Mesendoderm (in vitro differentiated cells): Measurements from ENCODE around the gene TRABD2A.

ENCODE experiments used
- DNase-seq: peaks from one replicate; pipeline ENCODE4 v3.0.0; 2013
- H2AK5ac ChIP-seq: 2 replicates; pipeline ENCODE4 v1.6.1; 2013; ENCODE audit warnings: low read length, inconsistent platforms
- H2BK120ac ChIP-seq: 2 replicates; pipeline ENCODE4 v1.6.1; 2013; ENCODE audit warnings: low read depth, mild to moderate bottlenecking, low read length, moderate library complexity, mixed read lengths
- H2BK15ac ChIP-seq: replicated peaks from 2 replicates; pipeline ENCODE4 v1.6.1; 2013; ENCODE audit warnings: low read depth, mild to moderate bottlenecking, moderate library complexity
- H2BK5ac ChIP-seq: 2 replicates; pipeline ENCODE4 v1.6.1; 2013; ENCODE audit warnings: low read length, inconsistent platforms
- H3K18ac ChIP-seq: 2 replicates; pipeline ENCODE4 v1.6.1; 2013; ENCODE audit warnings: mild to moderate bottlenecking, low read length, mixed read lengths
- H3K23ac ChIP-seq: one replicate; pipeline ENCODE4 v1.6.1; 2013; ENCODE audit warnings: low read length
- H3K27ac ChIP-seq: 2 replicates; pipeline ENCODE4 v1.5.1; 2013; ENCODE audit warnings: low read depth, mild to moderate bottlenecking, inconsistent platforms, low read length, moderate library complexity
- H3K27me3 ChIP-seq: 2 replicates; pipeline ENCODE4 v1.6.1; 2013; ENCODE audit warnings: low read length, control low read depth, mild to moderate bottlenecking, inconsistent platforms; ENCODE audit not compliant: insufficient read depth, poor library complexity
- H3K36me3 ChIP-seq: 2 replicates; pipeline ENCODE4 v1.6.1; 2013; ENCODE audit warnings: low read length, inconsistent platforms; ENCODE audit not compliant: control insufficient read depth, insufficient read depth
- H3K4ac ChIP-seq: one replicate; pipeline ENCODE4 v1.6.1; 2013; ENCODE audit warnings: low read depth, mild to moderate bottlenecking, low read length, moderate library complexity
- H3K4me1 ChIP-seq: 2 replicates; pipeline ENCODE4 v1.6.1; 2013; ENCODE audit warnings: low read depth, low read length, inconsistent platforms; ENCODE audit not compliant: control insufficient read depth
- H3K4me2 ChIP-seq: 2 replicates; pipeline ENCODE4 v1.6.1; 2013; ENCODE audit warnings: low read length
- H3K4me3 ChIP-seq: 2 replicates; pipeline ENCODE4 v1.5.1; 2013; ENCODE audit warnings: mild to moderate bottlenecking, low read length
- H3K56ac ChIP-seq: one replicate; pipeline ENCODE4 v1.6.1; 2013; ENCODE audit warnings: low read length
- H3K79me1 ChIP-seq: 2 replicates; pipeline ENCODE4 v1.6.1; 2013; ENCODE audit warnings: low read length, inconsistent platforms
- H3K79me2 ChIP-seq: 2 replicates; pipeline ENCODE4 v1.6.1; 2013; ENCODE audit warnings: mild to moderate bottlenecking, low read length; ENCODE audit not compliant: control insufficient read depth, insufficient read depth
- H3K9ac ChIP-seq: 2 replicates; pipeline ENCODE4 v1.6.1; 2013; ENCODE audit warnings: low read length, inconsistent platforms
- H4K5ac ChIP-seq: one replicate; pipeline ENCODE4 v1.6.1; 2013; ENCODE audit warnings: low read length
- H4K8ac ChIP-seq: one replicate; pipeline ENCODE4 v1.6.1; 2013; ENCODE audit warnings: low read depth, mild to moderate bottlenecking, control low read depth, low read length, moderate library complexity
- WGBS: extraction: QIAGEN DNeasy Blood & Tissue Kit; methylation state at CpG from one replicate; pipeline ENCODE4 v1.1.7; 2013; ENCODE audit warnings: low lambda C conversion rate, missing lambda C conversion rate; ENCODE audit not compliant: insufficient coverage; ENCODE audit errors: extremely low coverage; 5-methylcytosine and 5-hydroxymethylcytosine counted together

TRABD2A gene

DNA sequence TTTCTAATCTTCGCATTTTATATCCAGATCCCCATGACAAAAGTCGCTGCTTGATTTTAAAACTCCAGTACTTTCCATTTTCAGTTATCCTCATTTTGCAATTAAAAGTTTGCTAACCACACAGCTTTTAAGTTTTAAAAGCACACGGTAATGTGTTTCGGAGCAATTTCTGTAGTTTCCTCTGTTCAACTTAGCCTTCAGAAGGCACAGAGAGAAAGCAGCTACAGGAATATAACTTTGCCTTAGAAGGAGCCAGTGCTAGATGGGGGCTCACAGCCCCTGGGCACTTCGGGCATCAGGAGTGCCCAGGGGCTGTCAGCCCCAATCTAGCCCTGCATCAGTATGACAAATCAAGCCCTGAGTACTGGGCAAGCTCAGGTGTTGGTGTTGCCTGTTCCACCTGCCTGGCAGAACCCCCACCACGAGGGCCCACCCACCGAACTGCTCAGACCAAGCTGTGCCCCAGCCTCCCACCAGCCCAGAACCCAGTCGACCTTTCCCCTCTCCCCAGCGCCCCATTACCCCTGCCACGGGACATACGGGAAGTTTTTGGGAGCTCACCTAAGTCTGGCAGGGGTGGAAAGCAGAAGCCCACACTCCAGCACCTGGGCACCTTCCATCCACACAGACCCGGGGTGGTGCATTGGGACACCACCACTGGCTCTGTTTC lies 47.3 kb downstream of the TRABD2A start:
- Histone ChIP-seq H4K5ac (no peak overlapping the region), H3K27me3 (no peaks in the 10 kb centered on the region), H3K4me1 (peaks cover 4% of the 10 kb centered on the region), H2BK120ac (no peak overlapping the region), H3K4me3 (no peak overlapping the region), H3K36me3 (no peaks in the 10 kb centered on the region), H3K9ac (no peak overlapping the region), H3K79me1 (no peaks in the 10 kb centered on the region), H2AK5ac (no peak overlapping the region), H3K56ac (no peak overlapping the region), H3K27ac (no peak overlapping the region), H2BK5ac (no peak overlapping the region), H3K4ac (no peak overlapping the region), H2BK15ac (no peak overlapping the region), H3K18ac (no peak overlapping the region), H3K23ac (no peak overlapping the region), H4K8ac (no peak overlapping the region), H3K4me2 (no peak overlapping the region), H3K79me2 (no peaks in the 10 kb centered on the region)
- DNase-seq, result no peak
- no CpG with 5 or more reads among the region's 12 CpGs for WGBS

DNA sequence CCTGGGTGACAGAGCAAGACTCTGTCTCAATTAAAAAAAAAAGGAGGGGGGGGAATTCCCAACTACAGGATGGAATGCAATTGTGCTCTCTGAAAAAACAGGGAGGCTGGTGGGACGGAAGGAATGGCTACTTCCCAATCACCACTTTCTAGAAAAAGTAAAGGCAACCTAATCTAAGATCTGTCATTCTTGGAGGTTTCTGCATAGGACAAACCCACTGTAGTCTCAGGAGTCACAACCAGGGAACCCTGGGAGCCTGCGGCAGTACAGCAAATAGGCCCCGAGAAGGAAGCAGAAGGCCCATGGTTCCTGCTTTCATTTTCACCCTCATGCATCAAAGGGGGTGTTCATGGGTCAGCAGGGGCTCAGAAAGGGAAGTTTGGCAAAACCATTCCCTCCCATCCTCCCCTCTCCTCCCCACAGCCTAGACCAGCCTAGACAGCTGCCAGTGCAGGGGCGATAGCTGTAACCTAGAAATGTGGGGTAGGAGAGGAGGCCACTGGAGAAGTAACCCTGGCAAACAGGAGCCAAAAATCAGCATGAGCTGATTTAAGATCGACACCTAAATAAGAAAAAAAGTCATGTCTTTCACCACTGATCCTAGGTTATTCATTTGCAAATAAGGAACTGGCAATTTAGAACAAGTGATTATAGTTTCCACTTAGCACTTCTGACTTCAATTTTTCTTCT lies 48.0 kb downstream of the TRABD2A start:
- H4K8ac ChIP-seq, result no peak overlapping the region
- H3K4ac ChIP-seq, result no peak overlapping the region
- H3K27ac ChIP-seq, result no peak overlapping the region
- no peak overlapping the region for H4K5ac ChIP-seq
- no peak overlapping the region for H2BK15ac ChIP-seq
- no peak overlapping the region for H3K23ac ChIP-seq
- H3K79me1 ChIP-seq, result no peaks in the 10 kb centered on the region
- no peak overlapping the region for H3K4me3 ChIP-seq
- H3K56ac ChIP-seq, result peak overlapping the region; percentile 50
- no peak overlapping the region for H3K9ac ChIP-seq
- no peak overlapping the region for H3K4me2 ChIP-seq
- H3K79me2 ChIP-seq, result no peaks in the 10 kb centered on the region
- H3K18ac ChIP-seq, result no peak overlapping the region
- H3K4me1 ChIP-seq, result peaks cover 4% of the 10 kb centered on the region
- H2AK5ac ChIP-seq, result no peak overlapping the region
- H3K36me3 ChIP-seq, result no peaks in the 10 kb centered on the region
- no peak overlapping the region for H2BK120ac ChIP-seq
- H2BK5ac ChIP-seq, result no peak overlapping the region
- peak; percentile 62 for DNase-seq
- WGBS, result no CpG with 5 or more reads among the region's 5 CpGs
- no peaks in the 10 kb centered on the region for H3K27me3 ChIP-seq

DNA sequence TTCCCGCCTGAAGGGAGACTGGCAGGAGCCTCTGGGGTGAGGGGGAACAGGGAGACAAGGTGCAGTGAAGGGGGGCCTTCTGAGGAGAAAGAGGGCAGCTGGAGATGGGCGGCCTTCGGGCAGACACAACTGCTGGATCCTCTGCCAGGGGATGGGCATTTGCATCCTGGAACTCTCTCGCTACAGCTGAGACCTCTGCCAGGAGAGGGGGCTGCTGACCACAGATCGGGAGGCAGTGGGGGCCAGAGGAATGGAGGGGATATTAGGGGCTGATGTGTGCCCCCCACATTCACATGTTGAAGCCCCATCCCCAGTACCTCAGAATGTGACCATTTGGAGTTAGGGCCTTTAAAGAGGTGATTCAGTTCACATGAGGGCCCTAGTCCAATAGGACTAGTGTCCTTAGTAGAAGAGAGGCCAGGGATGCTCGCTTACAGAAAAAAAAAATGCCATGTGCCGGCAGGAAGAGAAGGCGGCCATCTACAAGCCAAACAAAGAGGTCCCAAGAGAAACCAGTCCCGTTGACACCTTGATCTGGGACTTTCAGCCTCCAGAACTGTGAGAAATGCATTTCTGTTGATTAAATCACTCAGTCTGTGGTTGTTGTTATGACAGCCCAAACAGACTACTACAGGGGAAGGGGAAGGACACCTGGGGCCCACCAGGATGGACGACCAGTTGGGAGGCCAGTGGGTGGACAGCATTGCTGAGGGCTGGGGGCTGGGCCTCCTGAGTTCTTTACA lies 50.0 kb downstream of the TRABD2A start:
- no peak overlapping the region for H2BK5ac ChIP-seq
- H3K56ac ChIP-seq, result no peak overlapping the region
- no peak overlapping the region for H4K5ac ChIP-seq
- no peak overlapping the region for H4K8ac ChIP-seq
- H2BK120ac ChIP-seq, result no peak overlapping the region
- no peak overlapping the region for H2AK5ac ChIP-seq
- no peaks in the 10 kb centered on the region for H3K79me1 ChIP-seq
- H3K79me2 ChIP-seq, result no peaks in the 10 kb centered on the region
- H3K4ac ChIP-seq, result no peak overlapping the region
- no peak overlapping the region for H3K27ac ChIP-seq
- no peaks in the 10 kb centered on the region for H3K36me3 ChIP-seq
- WGBS, result no CpG with 5 or more reads among the region's 10 CpGs
- no peaks in the 10 kb centered on the region for H3K27me3 ChIP-seq
- no peak overlapping the region for H3K18ac ChIP-seq
- H3K4me3 ChIP-seq, result no peak overlapping the region
- H3K4me2 ChIP-seq, result no peak overlapping the region
- H3K23ac ChIP-seq, result no peak overlapping the region
- peaks cover 4% of the 10 kb centered on the region for H3K4me1 ChIP-seq
- no peak for DNase-seq
- H2BK15ac ChIP-seq, result no peak overlapping the region
- H3K9ac ChIP-seq, result no peak overlapping the region

DNA sequence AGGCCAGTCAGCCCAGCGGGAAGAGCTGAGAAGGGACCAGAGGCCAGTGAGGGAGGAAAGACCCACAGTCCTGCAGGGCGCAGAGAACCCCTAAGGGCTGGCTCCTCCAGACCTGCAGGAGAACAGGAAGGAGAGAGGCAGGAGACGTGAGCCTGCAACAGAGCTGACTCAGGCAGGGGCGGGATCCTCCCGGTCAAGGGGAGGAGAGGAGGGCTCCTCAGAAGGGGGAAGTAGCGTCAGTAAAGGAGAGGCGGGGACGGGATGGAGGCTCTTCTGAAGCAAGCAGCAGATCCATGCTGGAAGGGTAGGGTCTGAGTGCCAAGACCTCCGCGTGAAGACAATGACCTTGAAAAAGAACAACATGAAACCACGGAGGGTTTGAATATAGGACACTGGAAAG lies 50.8 kb downstream of the TRABD2A start:
- Histone ChIP-seq H2BK120ac (no peak overlapping the region), H2BK15ac (no peak overlapping the region), H3K79me1 (no peaks in the 10 kb centered on the region), H3K36me3 (no peaks in the 10 kb centered on the region), H4K8ac (no peak overlapping the region), H4K5ac (no peak overlapping the region), H3K27ac (no peak overlapping the region), H3K9ac (peak overlapping the region; percentile 8), H3K4ac (no peak overlapping the region), H3K18ac (no peak overlapping the region), H2AK5ac (no peak overlapping the region), H3K79me2 (no peaks in the 10 kb centered on the region), H3K4me2 (no peak overlapping the region), H3K4me1 (peaks cover 4% of the 10 kb centered on the region), H3K27me3 (no peaks in the 10 kb centered on the region), H3K56ac (peak overlapping the region; percentile 27), H3K4me3 (no peak overlapping the region), H2BK5ac (no peak overlapping the region), H3K23ac (peak overlapping the region; percentile 48)
- DNase-seq, result peak; percentile 68
- WGBS, result no CpG with 5 or more reads among the region's 11 CpGs

DNA sequence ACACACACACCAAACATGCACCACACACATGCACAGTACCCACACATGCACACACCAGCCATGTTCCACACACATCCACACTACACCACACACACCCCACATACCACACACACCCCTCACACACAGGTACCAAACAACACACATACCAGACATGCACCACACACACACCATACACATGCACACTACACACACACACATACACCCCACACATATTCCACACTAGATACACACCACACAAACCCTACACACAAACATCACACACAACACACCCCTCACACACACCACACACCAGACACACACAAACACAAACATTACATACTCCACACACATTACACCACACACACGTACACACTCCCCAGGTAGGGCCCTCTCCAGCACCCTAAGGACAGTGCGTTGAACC lies 51.2 kb downstream of the TRABD2A start:
- Histone ChIP-seq H3K23ac (peak overlapping the region; percentile 48), H3K4me3 (no peak overlapping the region)

More for the DNA sequence above, 51.2 kb downstream of the TRABD2A start:
- H3K4me2 ChIP-seq, result no peak overlapping the region
- H3K18ac ChIP-seq, result no peak overlapping the region
- H3K27ac ChIP-seq, result no peak overlapping the region
- H2BK120ac ChIP-seq, result no peak overlapping the region
- H3K36me3 ChIP-seq, result no peaks in the 10 kb centered on the region
- no CpG with 5 or more reads among the region's 2 CpGs for WGBS
- H3K4ac ChIP-seq, result no peak overlapping the region
- H4K5ac ChIP-seq, result no peak overlapping the region
- H4K8ac ChIP-seq, result no peak overlapping the region
- DNase-seq, result no peak
- H3K79me2 ChIP-seq, result no peaks in the 10 kb centered on the region
- no peak overlapping the region for H2BK15ac ChIP-seq
- H3K79me1 ChIP-seq, result no peaks in the 10 kb centered on the region
- peak overlapping the region; percentile 11 for H2BK5ac ChIP-seq
- H3K9ac ChIP-seq, result peak overlapping the region; percentile 8
- peak overlapping the region; percentile 48 for H2AK5ac ChIP-seq
- no peaks in the 10 kb centered on the region for H3K27me3 ChIP-seq
- H3K4me1 ChIP-seq, result peaks cover 4% of the 10 kb centered on the region
- H3K56ac ChIP-seq, result peak overlapping the region; percentile 27
